GM12878 (cell line): ENCODE results near the gene TBCK.

Source experiments
- CHD1 ChIP-seq: IDR thresholded peaks from 2 replicates; pipeline ENCODE4 v1.6.1; 2012; ENCODE audit warnings: low read depth, low read length, improper control_type of control experiment
- MYC ChIP-seq: IDR thresholded peaks from 2 replicates; pipeline ENCODE4 v1.6.1; 2011; ENCODE audit warnings: mild to moderate bottlenecking, low read length, moderate library complexity, inconsistent platforms; ENCODE audit not compliant: insufficient read depth, insufficient replicate concordance, insufficient read length, severe bottlenecking
- RAD21 ChIP-seq: IDR thresholded peaks from 2 replicates; pipeline ENCODE4 v1.6.1; 2011; ENCODE audit warnings: mild to moderate bottlenecking, low read depth, low read length, moderate library complexity; ENCODE audit not compliant: insufficient read depth
- TF ChIP-seq, protein P1 (sequence below): IDR thresholded peaks from 2 replicates; pipeline ENCODE4 v1.6.1; 2012; ENCODE audit warnings: low read depth, low read length, improper control_type of control experiment
- TF ChIP-seq, protein P2 (sequence below), 3 experiments: IDR thresholded peaks in 2 of 3; conservative IDR thresholded peaks in 1 of 3; 2 replicates each; pipeline ENCODE4 v1.5.1; 2011; ENCODE audit warnings: low read depth in 3 of 3, low read length in 3 of 3, mild to moderate bottlenecking in 3 of 3, control low read depth in 2 of 3, moderate library complexity in 2 of 3, inconsistent platforms in 1 of 3, mixed read lengths in 1 of 3; ENCODE audit not compliant: control insufficient read depth in 2 of 3, insufficient read depth in 1 of 3; ENCODE audit errors: extremely low read depth in 1 of 3

DNA sequence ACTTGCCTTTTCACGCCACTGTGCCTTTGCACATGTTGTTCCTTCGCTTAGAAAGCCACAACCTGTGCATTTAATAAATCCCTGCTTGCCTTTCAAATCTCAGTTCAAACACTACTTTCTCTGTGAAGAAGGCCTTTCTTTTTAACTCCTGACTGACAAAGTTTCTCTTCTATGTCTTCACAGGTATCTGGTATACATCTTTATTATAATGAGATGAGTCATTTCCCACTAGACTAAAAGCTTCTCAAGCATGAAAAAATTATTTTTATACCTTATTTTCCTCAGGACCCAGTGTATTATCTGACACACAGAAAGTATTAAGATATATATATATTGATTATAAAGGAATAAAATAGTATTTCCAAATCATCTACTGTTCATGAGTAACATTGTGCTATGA lies 189.9 kb downstream of the TBCK start:
- TF ChIP-seq CHD1 = no peak
- TF ChIP-seq, protein P1, sequence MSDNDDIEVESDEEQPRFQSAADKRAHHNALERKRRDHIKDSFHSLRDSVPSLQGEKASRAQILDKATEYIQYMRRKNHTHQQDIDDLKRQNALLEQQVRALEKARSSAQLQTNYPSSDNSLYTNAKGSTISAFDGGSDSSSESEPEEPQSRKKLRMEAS = no peak
- TF ChIP-seq, protein P2, sequence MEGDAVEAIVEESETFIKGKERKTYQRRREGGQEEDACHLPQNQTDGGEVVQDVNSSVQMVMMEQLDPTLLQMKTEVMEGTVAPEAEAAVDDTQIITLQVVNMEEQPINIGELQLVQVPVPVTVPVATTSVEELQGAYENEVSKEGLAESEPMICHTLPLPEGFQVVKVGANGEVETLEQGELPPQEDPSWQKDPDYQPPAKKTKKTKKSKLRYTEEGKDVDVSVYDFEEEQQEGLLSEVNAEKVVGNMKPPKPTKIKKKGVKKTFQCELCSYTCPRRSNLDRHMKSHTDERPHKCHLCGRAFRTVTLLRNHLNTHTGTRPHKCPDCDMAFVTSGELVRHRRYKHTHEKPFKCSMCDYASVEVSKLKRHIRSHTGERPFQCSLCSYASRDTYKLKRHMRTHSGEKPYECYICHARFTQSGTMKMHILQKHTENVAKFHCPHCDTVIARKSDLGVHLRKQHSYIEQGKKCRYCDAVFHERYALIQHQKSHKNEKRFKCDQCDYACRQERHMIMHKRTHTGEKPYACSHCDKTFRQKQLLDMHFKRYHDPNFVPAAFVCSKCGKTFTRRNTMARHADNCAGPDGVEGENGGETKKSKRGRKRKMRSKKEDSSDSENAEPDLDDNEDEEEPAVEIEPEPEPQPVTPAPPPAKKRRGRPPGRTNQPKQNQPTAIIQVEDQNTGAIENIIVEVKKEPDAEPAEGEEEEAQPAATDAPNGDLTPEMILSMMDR (IDR thresholded peaks at IDR 0.05 in 2 of 3, conservative IDR thresholded peaks at IDR 0.05 in 1 of 3; ENCODE audit: control insufficient read depth in 2 of 3, extremely low read depth in 1 of 3, insufficient read depth in 1 of 3, low read depth in 3 of 3, low read length in 3 of 3) = no peak
- no peak for TF ChIP-seq MYC
- TF ChIP-seq RAD21 = no peak
